ENCODE measurements around the gene ADGRV1. TPM values are rescaled to one million over a fixed set of nuclear protein-coding genes. Genes with fewer than 3 reads are reported as not detected.
"Not testable (repeated sequence)": the region's sequence is repeated elsewhere in the genome, so short reads cannot be mapped to it uniquely, and the experiment has no call there.

Gene ADGRV1
- total RNA-seq, 1 experiment from 2014 or later: not detected

DNA sequence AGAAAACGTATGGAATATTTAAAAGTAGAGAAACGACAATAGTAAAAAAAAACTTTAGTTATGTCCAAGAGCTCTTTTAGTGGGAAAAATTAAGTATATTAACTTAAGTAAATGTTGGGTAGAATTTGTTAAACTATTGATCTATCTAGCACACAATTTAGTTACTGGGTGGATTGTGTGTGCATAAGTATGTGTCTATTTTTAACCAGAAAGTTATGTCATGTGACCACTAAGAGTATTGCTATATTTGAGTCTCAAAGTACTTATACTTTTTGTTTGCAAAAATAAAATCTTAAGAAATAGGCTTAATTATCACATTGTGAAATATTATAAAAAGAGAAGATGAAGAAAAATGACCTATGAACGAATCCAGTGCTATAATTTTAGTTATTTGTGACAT is 56.8 kb downstream of the ADGRV1 start:
- H3K4me3 Mint-ChIP-seq (ENCODE audit: unreplicated experiment): no peak overlapping the region
- H3K27me3 Mint-ChIP-seq (ENCODE audit: insufficient read depth, unreplicated experiment): peaks cover 72% of the 10 kb centered on the region
- H3K9me3 Mint-ChIP-seq (ENCODE audit: unreplicated experiment): no peaks in the 10 kb centered on the region
- DNase-seq (ENCODE audit: unreplicated experiment): no peak
- ChIA-PET CTCF (no interaction called here), POLR2A (no interaction called here)
- TF ChIP-seq, protein P1, sequence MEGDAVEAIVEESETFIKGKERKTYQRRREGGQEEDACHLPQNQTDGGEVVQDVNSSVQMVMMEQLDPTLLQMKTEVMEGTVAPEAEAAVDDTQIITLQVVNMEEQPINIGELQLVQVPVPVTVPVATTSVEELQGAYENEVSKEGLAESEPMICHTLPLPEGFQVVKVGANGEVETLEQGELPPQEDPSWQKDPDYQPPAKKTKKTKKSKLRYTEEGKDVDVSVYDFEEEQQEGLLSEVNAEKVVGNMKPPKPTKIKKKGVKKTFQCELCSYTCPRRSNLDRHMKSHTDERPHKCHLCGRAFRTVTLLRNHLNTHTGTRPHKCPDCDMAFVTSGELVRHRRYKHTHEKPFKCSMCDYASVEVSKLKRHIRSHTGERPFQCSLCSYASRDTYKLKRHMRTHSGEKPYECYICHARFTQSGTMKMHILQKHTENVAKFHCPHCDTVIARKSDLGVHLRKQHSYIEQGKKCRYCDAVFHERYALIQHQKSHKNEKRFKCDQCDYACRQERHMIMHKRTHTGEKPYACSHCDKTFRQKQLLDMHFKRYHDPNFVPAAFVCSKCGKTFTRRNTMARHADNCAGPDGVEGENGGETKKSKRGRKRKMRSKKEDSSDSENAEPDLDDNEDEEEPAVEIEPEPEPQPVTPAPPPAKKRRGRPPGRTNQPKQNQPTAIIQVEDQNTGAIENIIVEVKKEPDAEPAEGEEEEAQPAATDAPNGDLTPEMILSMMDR (IDR thresholded peaks at IDR 0.05; ENCODE audit: unreplicated experiment): no peak
- H3K27ac Mint-ChIP-seq (ENCODE audit: low read depth, unreplicated experiment): no peak overlapping the region
- BruUV-seq (replicated peaks): no TSS peak
- intact Hi-C loops (cut with micrococcal nuclease): no loop called here
- no peaks in the 10 kb centered on the region for H3K4me1 Mint-ChIP-seq (ENCODE audit: insufficient read depth, unreplicated experiment)
- no peaks in the 10 kb centered on the region for H3K36me3 Mint-ChIP-seq (ENCODE audit: insufficient read depth, unreplicated experiment)

DNA sequence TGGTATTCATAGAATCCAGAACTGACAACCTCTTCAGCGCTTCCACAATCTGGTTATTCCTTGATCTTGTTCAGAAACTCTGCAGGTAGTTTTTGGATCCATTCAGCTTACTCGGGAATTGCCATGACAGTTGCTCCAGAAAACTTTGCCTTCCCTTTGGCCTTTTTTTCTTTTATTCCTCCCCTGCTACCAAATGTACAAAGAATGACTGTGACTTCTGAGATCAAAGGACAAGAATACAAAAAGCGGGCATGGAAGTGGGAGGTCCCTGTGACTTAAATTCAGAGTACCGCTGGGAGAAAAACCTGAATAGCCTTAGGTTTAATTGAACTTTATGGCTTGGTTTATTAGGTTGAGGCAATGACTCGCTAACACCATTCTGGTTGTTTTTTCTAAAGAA is 59.5 kb downstream of the ADGRV1 start:
- Mint-ChIP-seq H3K4me1 (ENCODE audit: insufficient read depth, unreplicated experiment) (no peaks in the 10 kb centered on the region), H3K4me3 (ENCODE audit: unreplicated experiment) (no peak overlapping the region), H3K36me3 (ENCODE audit: insufficient read depth, unreplicated experiment) (no peaks in the 10 kb centered on the region), H3K27ac (ENCODE audit: low read depth, unreplicated experiment) (no peak overlapping the region), H3K9me3 (ENCODE audit: unreplicated experiment) (no peaks in the 10 kb centered on the region), H3K27me3 (ENCODE audit: insufficient read depth, unreplicated experiment) (peaks cover 66% of the 10 kb centered on the region)
- intact Hi-C loops (cut with micrococcal nuclease): no loop called here
- ChIA-PET POLR2A (no interaction called here), CTCF (no interaction called here)
- no TSS peak for BruUV-seq (replicated peaks)
- TF ChIP-seq, protein P1 (IDR thresholded peaks at IDR 0.05; ENCODE audit: unreplicated experiment): no peak
- no peak for DNase-seq (ENCODE audit: unreplicated experiment)

GRCh38 chr5:90619762-90620161 is 61.2 kb downstream of the ADGRV1 start:
- intact Hi-C loops (cut with micrococcal nuclease); DNase-seq (ENCODE audit: unreplicated experiment); H3K4me1 Mint-ChIP-seq (ENCODE audit: insufficient read depth, unreplicated experiment); BruUV-seq (replicated peaks); H3K27ac Mint-ChIP-seq (ENCODE audit: low read depth, unreplicated experiment); H3K9me3 Mint-ChIP-seq (ENCODE audit: unreplicated experiment); H3K36me3 Mint-ChIP-seq (ENCODE audit: insufficient read depth, unreplicated experiment); H3K4me3 Mint-ChIP-seq (ENCODE audit: unreplicated experiment); POLR2A ChIA-PET; CTCF ChIA-PET: not testable (repeated sequence)
- peaks cover 59% of the 10 kb centered on the region for H3K27me3 Mint-ChIP-seq (ENCODE audit: insufficient read depth, unreplicated experiment)

- DNase-seq (ENCODE audit: unreplicated experiment): no peak
- POLR2A ChIA-PET: no interaction called here
- no peak overlapping the region for H3K4me3 Mint-ChIP-seq (ENCODE audit: unreplicated experiment)
- no peaks in the 10 kb centered on the region for H3K4me1 Mint-ChIP-seq (ENCODE audit: insufficient read depth, unreplicated experiment)
- H3K36me3 Mint-ChIP-seq (ENCODE audit: insufficient read depth, unreplicated experiment): no peaks in the 10 kb centered on the region
- no TSS peak for BruUV-seq (replicated peaks)
- CTCF ChIA-PET: interaction anchor here (0.8 to 1.4 kb wide), 3 partner anchors 9 to 92 kb away, joined by 3 to 5 read pairs (median 4); no protein-coding TSS in a partner anchor
- TF ChIP-seq, protein P1 (IDR thresholded peaks at IDR 0.05; ENCODE audit: unreplicated experiment): no peak
- H3K9me3 Mint-ChIP-seq (ENCODE audit: unreplicated experiment): no peaks in the 10 kb centered on the region
- no peak overlapping the region for H3K27ac Mint-ChIP-seq (ENCODE audit: low read depth, unreplicated experiment)
- intact Hi-C loops (cut with micrococcal nuclease): no loop called here
- peaks cover 55% of the 10 kb centered on the region for H3K27me3 Mint-ChIP-seq (ENCODE audit: insufficient read depth, unreplicated experiment)
These were observed 63.3 kb downstream of the ADGRV1 start for GRCh38 chr5:90621848-90622247.

GRCh38 chr5:90626493-90626892 is 67.9 kb downstream of the ADGRV1 start:
- TF ChIP-seq, protein P1 (IDR thresholded peaks at IDR 0.05; ENCODE audit: unreplicated experiment): no peak
- DNase-seq (ENCODE audit: unreplicated experiment): no peak
- Mint-ChIP-seq H3K27ac (ENCODE audit: low read depth, unreplicated experiment) (no peak overlapping the region), H3K4me1 (ENCODE audit: insufficient read depth, unreplicated experiment) (no peaks in the 10 kb centered on the region), H3K9me3 (ENCODE audit: unreplicated experiment) (no peaks in the 10 kb centered on the region), H3K4me3 (ENCODE audit: unreplicated experiment) (no peak overlapping the region), H3K27me3 (ENCODE audit: insufficient read depth, unreplicated experiment) (peaks cover 78% of the 10 kb centered on the region), H3K36me3 (ENCODE audit: insufficient read depth, unreplicated experiment) (no peaks in the 10 kb centered on the region)
- intact Hi-C loops (cut with micrococcal nuclease): no loop called here
- POLR2A ChIA-PET: no interaction called here
- no TSS peak for BruUV-seq (replicated peaks)
- CTCF ChIA-PET: interaction anchor here (0.9 to 1.4 kb wide), 3 partner anchors 8 to 14 kb away, joined by 3 to 4 read pairs (median 3); no protein-coding TSS in a partner anchor
